ENCODE measurements around the gene HELZ. TPM values are rescaled to one million over a fixed set of nuclear protein-coding genes. Genes with fewer than 3 reads are reported as not detected.

HELZ gene
- total RNA-seq, 4 donors from 2014 or later = 21.0 to 47.0 (median 38.9) TPM

- Histone ChIP-seq H3K36me3 (peaks cover 0 to 30% of the 10 kb centered on the region in 2 donors), H3K27ac (peak overlapping the region; percentile 97 to 98 (median 98)), H3K27me3 (no peaks in the 10 kb centered on the region), H3K4me3 (no peak overlapping the region), H3K4me1 (peaks cover 67 to 80% of the 10 kb centered on the region in 2 donors), H3K9me3 (no peaks in the 10 kb centered on the region)
- ATAC-seq = no peak
- no peak for DNase-seq
- TF ChIP-seq POLR2A (IDR thresholded peaks at IDR 0.05) = no peak
- TF ChIP-seq, protein P1, sequence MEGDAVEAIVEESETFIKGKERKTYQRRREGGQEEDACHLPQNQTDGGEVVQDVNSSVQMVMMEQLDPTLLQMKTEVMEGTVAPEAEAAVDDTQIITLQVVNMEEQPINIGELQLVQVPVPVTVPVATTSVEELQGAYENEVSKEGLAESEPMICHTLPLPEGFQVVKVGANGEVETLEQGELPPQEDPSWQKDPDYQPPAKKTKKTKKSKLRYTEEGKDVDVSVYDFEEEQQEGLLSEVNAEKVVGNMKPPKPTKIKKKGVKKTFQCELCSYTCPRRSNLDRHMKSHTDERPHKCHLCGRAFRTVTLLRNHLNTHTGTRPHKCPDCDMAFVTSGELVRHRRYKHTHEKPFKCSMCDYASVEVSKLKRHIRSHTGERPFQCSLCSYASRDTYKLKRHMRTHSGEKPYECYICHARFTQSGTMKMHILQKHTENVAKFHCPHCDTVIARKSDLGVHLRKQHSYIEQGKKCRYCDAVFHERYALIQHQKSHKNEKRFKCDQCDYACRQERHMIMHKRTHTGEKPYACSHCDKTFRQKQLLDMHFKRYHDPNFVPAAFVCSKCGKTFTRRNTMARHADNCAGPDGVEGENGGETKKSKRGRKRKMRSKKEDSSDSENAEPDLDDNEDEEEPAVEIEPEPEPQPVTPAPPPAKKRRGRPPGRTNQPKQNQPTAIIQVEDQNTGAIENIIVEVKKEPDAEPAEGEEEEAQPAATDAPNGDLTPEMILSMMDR (IDR thresholded peaks at IDR 0.05 in 4 of 5, conservative IDR thresholded peaks at IDR 0.05 in 1 of 5) = no peak
- intact Hi-C loops (cut with DNase I; ENCODE audit: low total_unique reads) (no loop called here), in situ Hi-C loops (cut with MboI; ENCODE audit: low sequenced_read_pairs in 4 of 4) (no loop called here)
Measured at GRCh38 chr17:67051155-67051538, 193.8 kb downstream of the HELZ start.

GRCh38 chr17:67050471-67051154 lies 194.4 kb downstream of the HELZ start:
- peaks cover 62 to 74% of the 10 kb centered on the region in 2 donors for H3K4me1 ChIP-seq
- H3K27me3 ChIP-seq = no peaks in the 10 kb centered on the region
- DNase-seq (peak in 1 of 2 donors; percentile 10), ATAC-seq (no peak)
- TF ChIP-seq, protein P1 (IDR thresholded peaks at IDR 0.05 in 4 of 5, conservative IDR thresholded peaks at IDR 0.05 in 1 of 5) = no peak
- no peak for TF ChIP-seq POLR2A (IDR thresholded peaks at IDR 0.05)
- H3K4me3 ChIP-seq = no peak overlapping the region
- in situ Hi-C loops (cut with MboI; ENCODE audit: low sequenced_read_pairs in 4 of 4) = no loop called here
- H3K9me3 ChIP-seq = no peaks in the 10 kb centered on the region
- H3K36me3 ChIP-seq = peaks cover 0 to 28% of the 10 kb centered on the region in 2 donors
- H3K27ac ChIP-seq = peak overlapping the region; percentile 97 to 98 (median 98)
- intact Hi-C loops (cut with DNase I; ENCODE audit: low total_unique reads) = no loop called here

- ATAC-seq = no peak
- in situ Hi-C loops (cut with MboI; ENCODE audit: low sequenced_read_pairs in 4 of 4) = no loop called here
- intact Hi-C loops (cut with DNase I; ENCODE audit: low total_unique reads) = no loop called here
- Histone ChIP-seq H3K36me3 (peaks cover 0 to 23% of the 10 kb centered on the region in 2 donors), H3K4me3 (peak overlapping the region in 1 of 4 donors; percentile 22), H3K9me3 (no peaks in the 10 kb centered on the region), H3K27me3 (no peaks in the 10 kb centered on the region), H3K4me1 (peaks cover 62 to 69% of the 10 kb centered on the region in 2 donors), H3K27ac (peak overlapping the region; percentile 97 to 98 (median 98))
- peak in 1 of 2 donors; percentile 8 for DNase-seq
- TF ChIP-seq, protein P1 (IDR thresholded peaks at IDR 0.05 in 4 of 5, conservative IDR thresholded peaks at IDR 0.05 in 1 of 5) = no peak
- TF ChIP-seq POLR2A (IDR thresholded peaks at IDR 0.05) = no peak
Measured at GRCh38 chr17:67050066-67050465, 194.9 kb downstream of the HELZ start.

- Histone ChIP-seq H3K27ac (peak overlapping the region; percentile 97 to 98 (median 98)), H3K4me1 (peaks cover 61 to 69% of the 10 kb centered on the region in 2 donors), H3K27me3 (no peaks in the 10 kb centered on the region), H3K9me3 (no peaks in the 10 kb centered on the region), H3K4me3 (peak overlapping the region in 1 of 4 donors; percentile 22), H3K36me3 (peaks cover 0 to 17% of the 10 kb centered on the region in 2 donors)
- TF ChIP-seq POLR2A (IDR thresholded peaks at IDR 0.05) = no peak
- TF ChIP-seq, protein P1 (IDR thresholded peaks at IDR 0.05 in 4 of 5, conservative IDR thresholded peaks at IDR 0.05 in 1 of 5) = no peak
- ATAC-seq (no peak), DNase-seq (no peak)
- intact Hi-C loops (cut with DNase I; ENCODE audit: low total_unique reads) = loop anchor here (5.0 to 10.0 kb wide), 5 partner anchors 48 to 1487 kb away; partner anchors contain the start of genes AXIN2, HELZ and PRKAR1A
- in situ Hi-C loops (cut with MboI; ENCODE audit: low sequenced_read_pairs in 4 of 4) = loop anchor here in 1 of 4 donors (10.0 kb wide), 1 partner anchor 56 kb away; no protein-coding TSS in a partner anchor
Measured at GRCh38 chr17:67049025-67049739, 195.8 kb downstream of the HELZ start.

Measured in gastrocnemius medialis (tissue), 4 donors.